ENCODE data around the gene PPARD.
"Not testable (repeated sequence)": the region's sequence is repeated elsewhere in the genome, so short reads cannot be mapped to it uniquely, and the experiment has no call there.

PPARD gene

GRCh38 chr6:35438378-35439065 is 96.2 kb downstream of the PPARD start:
- not testable (repeated sequence) for DNase-seq (ENCODE audit: low spot score)

GRCh38 chr6:35439308-35439707 is 97.0 kb downstream of the PPARD start:
- no peak for DNase-seq (ENCODE audit: low spot score)

GRCh38 chr6:35441205-35441604 is 98.8 kb downstream of the PPARD start:
- no peak for DNase-seq (ENCODE audit: low spot score)

GRCh38 chr6:35441642-35442041 is 99.3 kb downstream of the PPARD start:
- no peak for DNase-seq (ENCODE audit: low spot score)

- DNase-seq (ENCODE audit: low spot score) = no peak
Observed at GRCh38 chr6:35442693-35443092, 100.3 kb downstream of the PPARD start.

- DNase-seq (ENCODE audit: low spot score) = no peak
Observed at GRCh38 chr6:35443341-35444030, 101.1 kb downstream of the PPARD start.

- DNase-seq (ENCODE audit: low spot score) = no peak
Observed at GRCh38 chr6:35445691-35446090, 103.3 kb downstream of the PPARD start.

GRCh38 chr6:35448191-35448590 is 105.8 kb downstream of the PPARD start:
- DNase-seq (ENCODE audit: low spot score) = no peak

- DNase-seq (ENCODE audit: low spot score) = peak; percentile 78
Observed at GRCh38 chr6:35449287-35449881, 107.0 kb downstream of the PPARD start.

- no peak for DNase-seq (ENCODE audit: low spot score)
Observed at GRCh38 chr6:35451354-35452182, 109.2 kb downstream of the PPARD start.

- peak; percentile 92 for DNase-seq (ENCODE audit: low spot score)
Observed at GRCh38 chr6:35452183-35453090, 110.1 kb downstream of the PPARD start, which contains the start of gene FANCE. Gene FANCE (plus strand): TSS chr6:35452338. CDS start chr6:35452546, 208 bp downstream.

- DNase-seq (ENCODE audit: low spot score) = no peak
Observed at GRCh38 chr6:35453236-35453635, 110.9 kb downstream of the PPARD start.

GRCh38 chr6:35454391-35455110 is 112.2 kb downstream of the PPARD start:
- DNase-seq (ENCODE audit: low spot score) = no peak

GRCh38 chr6:35457907-35458306 is 115.5 kb downstream of the PPARD start:
- no peak for DNase-seq (ENCODE audit: low spot score)

- DNase-seq (ENCODE audit: low spot score) = no peak
Observed at GRCh38 chr6:35461270-35461669, 118.9 kb downstream of the PPARD start.

- no peak for DNase-seq (ENCODE audit: low spot score)
Observed at GRCh38 chr6:35463292-35463691, 120.9 kb downstream of the PPARD start.

- no peak for DNase-seq (ENCODE audit: low spot score)
Observed at GRCh38 chr6:35465646-35466045, 123.3 kb downstream of the PPARD start.

GRCh38 chr6:35468181-35468979 is 126.0 kb downstream of the PPARD start, which contains the start of gene RPL10A:
Gene RPL10A (plus strand): TSS chr6:35468401. CDS start chr6:35468435, 34 bp downstream.
- DNase-seq (ENCODE audit: low spot score) = peak; percentile 98

GRCh38 chr6:35468980-35469750 is 126.8 kb downstream of the PPARD start:
- no peak for DNase-seq (ENCODE audit: low spot score)
